CD4-positive, alpha-beta T cell treated with Interleukin-6 for 4 hours (primary cell): ENCODE data around the gene NR6A1.

Experiments used
- DNase-seq: peaks from one replicate; pipeline ENCODE4 v3.0.0-alpha.2; 2020; ENCODE audit warnings: mixed read lengths

The NR6A1 gene

GRCh38 chr9:124512806-124513204 is 258.3 kb downstream of the NR6A1 start:
- DNase-seq, result no peak

- DNase-seq, result no peak
Observed at GRCh38 chr9:124511891-124512805, 259.0 kb downstream of the NR6A1 start.

GRCh38 chr9:124511426-124511840 is 259.7 kb downstream of the NR6A1 start:
- no peak for DNase-seq

- no peak for DNase-seq
Observed at GRCh38 chr9:124510650-124511425, 260.3 kb downstream of the NR6A1 start.

- no peak for DNase-seq
Observed at GRCh38 chr9:124507880-124508423, 263.2 kb downstream of the NR6A1 start.

- DNase-seq, result no peak
Observed at GRCh38 chr9:124506931-124507879, 263.9 kb downstream of the NR6A1 start, which contains the start of gene NR5A1. Gene NR5A1 (minus strand): TSS chr9:124507399. CDS start chr9:124503395, 4,004 bp downstream.

GRCh38 chr9:124506433-124506832 is 264.7 kb downstream of the NR6A1 start:
- DNase-seq, result no peak

- DNase-seq, result no peak
Observed at GRCh38 chr9:124505901-124506346, 265.2 kb downstream of the NR6A1 start.

GRCh38 chr9:124505006-124505900 is 265.9 kb downstream of the NR6A1 start:
- DNase-seq, result no peak

GRCh38 chr9:124504530-124505005 is 266.5 kb downstream of the NR6A1 start:
- DNase-seq, result no peak

- DNase-seq, result no peak
Observed at GRCh38 chr9:124503713-124504529, 267.2 kb downstream of the NR6A1 start.

- DNase-seq, result no peak
Observed at GRCh38 chr9:124502711-124503702, 268.1 kb downstream of the NR6A1 start.

- DNase-seq, result no peak
Observed at GRCh38 chr9:124501771-124502320, 269.3 kb downstream of the NR6A1 start.

- no peak for DNase-seq
Observed at GRCh38 chr9:124500796-124501611, 270.1 kb downstream of the NR6A1 start.

- no peak for DNase-seq
Observed at GRCh38 chr9:124500028-124500795, 270.9 kb downstream of the NR6A1 start.

- DNase-seq, result no peak
Observed at GRCh38 chr9:124499216-124499615, 271.9 kb downstream of the NR6A1 start.
